ENCODE results near the gene SLC13A4.
A peak's percentile ranks its signal among the peaks of the same experiment; 100 is the strongest.

Gene SLC13A4

DNA sequence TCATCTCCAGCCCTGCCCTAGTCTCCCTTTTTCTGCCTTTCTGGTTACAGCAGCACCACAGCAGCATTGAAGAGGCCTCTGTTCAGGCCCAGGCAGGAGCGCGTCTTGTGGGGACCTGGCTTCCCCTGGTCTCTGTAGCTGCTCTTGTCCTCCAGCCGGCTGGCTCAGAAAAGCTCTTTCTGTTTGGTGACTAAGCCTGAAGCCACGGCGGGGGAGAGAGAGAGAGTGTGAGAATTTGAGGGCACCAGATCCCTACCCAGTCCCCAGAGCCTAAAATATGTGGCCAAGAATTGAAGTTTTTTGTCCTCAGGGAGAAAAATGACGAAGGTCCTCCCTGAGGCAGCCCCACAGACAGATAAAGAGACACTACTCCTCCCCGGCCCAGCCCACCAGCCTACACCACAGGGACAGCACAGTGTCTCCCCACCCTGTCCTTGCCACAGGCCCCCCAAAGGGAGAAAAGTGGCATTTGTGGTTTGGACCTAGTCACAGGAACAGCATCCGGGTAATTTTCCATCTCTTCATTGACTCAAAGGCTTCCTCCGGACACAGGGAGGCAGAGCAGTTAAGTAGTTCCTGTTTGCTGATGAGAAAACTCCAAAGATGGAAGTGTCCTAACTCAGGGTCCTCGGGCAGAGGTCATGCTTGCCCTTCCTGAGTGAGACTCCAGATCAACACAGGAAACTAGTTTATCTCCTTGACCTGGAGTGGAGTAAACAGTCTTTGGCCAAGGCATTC is 33.9 kb upstream of the SLC13A4 start:
- Histone ChIP-seq H3K27me3 (replicated peaks in 2 of 5; ENCODE audit: control insufficient read depth in 4 of 5, insufficient read depth in 5 of 5, low read length in 4 of 5) (peaks cover 0 to 5% (median under 1%) of the 10 kb centered on the region in 5 experiments), H3K4me3 (ENCODE audit: control insufficient read depth in 1 of 7, extremely low read depth in 1 of 7, insufficient read depth in 4 of 7, low read depth in 2 of 7, low read length in 6 of 7) (no peak overlapping the region), H3K4me1 (ENCODE audit: control extremely low read depth in 1 of 4, control insufficient read depth in 4 of 4, insufficient read depth in 4 of 4, low read length in 3 of 4) (peaks cover 0 to 4% (median 3%) of the 10 kb centered on the region in 4 experiments), H3K9me3 (ENCODE audit: control extremely low read depth in 1 of 5, control insufficient read depth in 4 of 5, insufficient read depth in 2 of 5, low read depth in 1 of 5, low read length in 4 of 5) (peaks cover 0 to 2% (median 0%) of the 10 kb centered on the region in 5 experiments), H3K36me3 (ENCODE audit: control insufficient read depth in 4 of 4, insufficient read depth in 4 of 4, low read length in 3 of 4) (no peaks in the 10 kb centered on the region), H3K27ac (ENCODE audit: insufficient read depth in 1 of 2, low read depth in 1 of 2, low read length in 2 of 2, poor library complexity in 1 of 2, severe bottlenecking in 2 of 2) (no peak overlapping the region)
- CTCF ChIA-PET = interaction anchor here (0.6 kb wide), 1 partner anchor 74 kb away, joined by 4 read pairs; no protein-coding TSS in a partner anchor
- peak in 2 of 3 donors; percentile 31 to 34 for DNase-seq
- POLR2A ChIA-PET = no interaction called here
- WGBS (ENCODE audit: insufficient coverage) = 74% methylated on average over 4 of the region's 10 CpGs

GRCh38 chr7:135759532-135759931 is 31.5 kb upstream of the SLC13A4 start:
- no peaks in the 10 kb centered on the region for H3K27me3 ChIP-seq (replicated peaks in 2 of 5; ENCODE audit: control insufficient read depth in 4 of 5, insufficient read depth in 5 of 5, low read length in 4 of 5)
- WGBS (ENCODE audit: insufficient coverage) = 100% methylated on average over 2 of the region's 4 CpGs
- H3K4me1 ChIP-seq (ENCODE audit: control extremely low read depth in 1 of 4, control insufficient read depth in 4 of 4, insufficient read depth in 4 of 4, low read length in 3 of 4) = peaks cover 0 to 5% (median 3%) of the 10 kb centered on the region in 4 experiments
- H3K9me3 ChIP-seq (ENCODE audit: control extremely low read depth in 1 of 5, control insufficient read depth in 4 of 5, insufficient read depth in 2 of 5, low read depth in 1 of 5, low read length in 4 of 5) = peaks cover 0 to 2% (median 0%) of the 10 kb centered on the region in 5 experiments
- DNase-seq = no peak
- no peaks in the 10 kb centered on the region for H3K36me3 ChIP-seq (ENCODE audit: control insufficient read depth in 4 of 4, insufficient read depth in 4 of 4, low read length in 3 of 4)
- POLR2A ChIA-PET = no interaction called here
- CTCF ChIA-PET = no interaction called here
- H3K27ac ChIP-seq (ENCODE audit: insufficient read depth in 1 of 2, low read depth in 1 of 2, low read length in 2 of 2, poor library complexity in 1 of 2, severe bottlenecking in 2 of 2) = no peak overlapping the region
- no peak overlapping the region for H3K4me3 ChIP-seq (ENCODE audit: control insufficient read depth in 1 of 7, extremely low read depth in 1 of 7, insufficient read depth in 4 of 7, low read depth in 2 of 7, low read length in 6 of 7)

DNA sequence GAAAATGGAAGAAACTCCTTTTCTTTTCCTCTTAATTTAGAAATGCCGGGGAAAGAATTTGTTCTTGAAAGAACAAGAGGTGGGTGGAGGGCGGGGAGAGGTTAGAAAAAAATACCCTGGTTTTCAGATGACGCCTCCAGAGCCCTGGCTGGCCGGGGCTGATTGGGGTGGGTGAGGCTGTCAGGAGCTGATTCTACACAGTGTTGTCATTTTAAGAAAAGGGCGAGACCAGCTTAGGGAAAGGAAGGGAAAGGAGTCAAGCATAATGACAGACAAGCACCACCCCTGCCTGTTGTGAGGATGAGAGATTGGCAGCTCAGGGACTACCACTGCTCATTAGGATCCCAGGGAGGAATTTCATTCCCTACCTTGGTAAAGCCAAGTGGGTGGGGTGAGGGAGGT is 30.5 kb upstream of the SLC13A4 start:
- H3K4me3 ChIP-seq (ENCODE audit: control insufficient read depth in 1 of 7, extremely low read depth in 1 of 7, insufficient read depth in 4 of 7, low read depth in 2 of 7, low read length in 6 of 7) = no peak overlapping the region
- POLR2A ChIA-PET = no interaction called here
- 98% methylated on average over 5 of the region's 5 CpGs for WGBS (ENCODE audit: insufficient coverage)

GRCh38 chr7:135757719-135758411 is 29.9 kb upstream of the SLC13A4 start:
- no peak overlapping the region for H3K4me3 ChIP-seq (ENCODE audit: control insufficient read depth in 1 of 7, extremely low read depth in 1 of 7, insufficient read depth in 4 of 7, low read depth in 2 of 7, low read length in 6 of 7)
- H3K27ac ChIP-seq (ENCODE audit: insufficient read depth in 1 of 2, low read depth in 1 of 2, low read length in 2 of 2, poor library complexity in 1 of 2, severe bottlenecking in 2 of 2) = no peak overlapping the region
- CTCF ChIA-PET = no interaction called here
- WGBS (ENCODE audit: insufficient coverage) = 83% methylated on average over 6 of the region's 8 CpGs
- no peaks in the 10 kb centered on the region for H3K27me3 ChIP-seq (replicated peaks in 2 of 5; ENCODE audit: control insufficient read depth in 4 of 5, insufficient read depth in 5 of 5, low read length in 4 of 5)
- POLR2A ChIA-PET = no interaction called here
- peaks cover 0 to 2% (median 0%) of the 10 kb centered on the region in 5 experiments for H3K9me3 ChIP-seq (ENCODE audit: control extremely low read depth in 1 of 5, control insufficient read depth in 4 of 5, insufficient read depth in 2 of 5, low read depth in 1 of 5, low read length in 4 of 5)
- H3K36me3 ChIP-seq (ENCODE audit: control insufficient read depth in 4 of 4, insufficient read depth in 4 of 4, low read length in 3 of 4) = no peaks in the 10 kb centered on the region
- peaks cover 0 to 5% (median 3%) of the 10 kb centered on the region in 4 experiments for H3K4me1 ChIP-seq (ENCODE audit: control extremely low read depth in 1 of 4, control insufficient read depth in 4 of 4, insufficient read depth in 4 of 4, low read length in 3 of 4)
- no peak for DNase-seq

More for the DNA sequence above, 30.5 kb upstream of the SLC13A4 start:
- CTCF ChIA-PET = no interaction called here
- no peaks in the 10 kb centered on the region for H3K27me3 ChIP-seq (replicated peaks in 2 of 5; ENCODE audit: control insufficient read depth in 4 of 5, insufficient read depth in 5 of 5, low read length in 4 of 5)
- peaks cover 0 to 2% (median 0%) of the 10 kb centered on the region in 5 experiments for H3K9me3 ChIP-seq (ENCODE audit: control extremely low read depth in 1 of 5, control insufficient read depth in 4 of 5, insufficient read depth in 2 of 5, low read depth in 1 of 5, low read length in 4 of 5)
- no peaks in the 10 kb centered on the region for H3K36me3 ChIP-seq (ENCODE audit: control insufficient read depth in 4 of 4, insufficient read depth in 4 of 4, low read length in 3 of 4)
- H3K4me1 ChIP-seq (ENCODE audit: control extremely low read depth in 1 of 4, control insufficient read depth in 4 of 4, insufficient read depth in 4 of 4, low read length in 3 of 4) = peaks cover 0 to 5% (median 3%) of the 10 kb centered on the region in 4 experiments
- H3K27ac ChIP-seq (ENCODE audit: insufficient read depth in 1 of 2, low read depth in 1 of 2, low read length in 2 of 2, poor library complexity in 1 of 2, severe bottlenecking in 2 of 2) = no peak overlapping the region
- no peak for DNase-seq

DNA sequence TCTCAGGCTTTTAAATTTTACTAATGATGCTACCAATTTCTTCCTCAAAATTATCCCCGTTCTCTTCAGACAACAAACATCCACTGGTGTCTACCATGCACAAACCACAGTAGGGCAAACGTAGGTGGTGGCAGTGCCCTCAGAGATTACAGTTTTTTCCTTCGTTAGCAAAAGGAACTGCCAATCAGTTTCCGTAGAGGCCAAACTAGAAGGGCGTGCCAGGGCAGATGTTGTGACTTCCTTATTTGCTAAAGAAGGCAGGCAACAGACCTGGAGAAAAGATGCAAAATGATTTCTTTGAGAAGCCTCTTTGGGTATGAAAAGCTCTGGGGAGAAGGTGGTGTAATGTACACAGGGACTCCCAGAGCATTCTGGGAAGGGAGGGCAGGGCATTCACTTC is 28.2 kb upstream of the SLC13A4 start:
- WGBS (ENCODE audit: insufficient coverage) = 3% methylated on average over 4 of the region's 5 CpGs
- peaks cover 0 to 2% (median 0%) of the 10 kb centered on the region in 5 experiments for H3K9me3 ChIP-seq (ENCODE audit: control extremely low read depth in 1 of 5, control insufficient read depth in 4 of 5, insufficient read depth in 2 of 5, low read depth in 1 of 5, low read length in 4 of 5)
- no peaks in the 10 kb centered on the region for H3K27me3 ChIP-seq (replicated peaks in 2 of 5; ENCODE audit: control insufficient read depth in 4 of 5, insufficient read depth in 5 of 5, low read length in 4 of 5)
- no peak overlapping the region for H3K4me3 ChIP-seq (ENCODE audit: control insufficient read depth in 1 of 7, extremely low read depth in 1 of 7, insufficient read depth in 4 of 7, low read depth in 2 of 7, low read length in 6 of 7)
- ChIA-PET CTCF (no interaction called here), POLR2A (no interaction called here)
- no peaks in the 10 kb centered on the region for H3K36me3 ChIP-seq (ENCODE audit: control insufficient read depth in 4 of 4, insufficient read depth in 4 of 4, low read length in 3 of 4)
- DNase-seq = peak; percentile 7 to 74 (median 61)
- no peak overlapping the region for H3K27ac ChIP-seq (ENCODE audit: insufficient read depth in 1 of 2, low read depth in 1 of 2, low read length in 2 of 2, poor library complexity in 1 of 2, severe bottlenecking in 2 of 2)
- H3K4me1 ChIP-seq (ENCODE audit: control extremely low read depth in 1 of 4, control insufficient read depth in 4 of 4, insufficient read depth in 4 of 4, low read length in 3 of 4) = peaks cover 0 to 2% (median 0%) of the 10 kb centered on the region in 4 experiments

- ChIA-PET CTCF (interaction anchor here (1.7 kb wide), 1 partner anchor 14 kb away, joined by 3 read pairs; no protein-coding TSS in a partner anchor), POLR2A (no interaction called here)
- Histone ChIP-seq H3K4me1 (ENCODE audit: control extremely low read depth in 1 of 4, control insufficient read depth in 4 of 4, insufficient read depth in 4 of 4, low read length in 3 of 4) (peaks cover 0 to 2% (median 0%) of the 10 kb centered on the region in 4 experiments), H3K4me3 (ENCODE audit: control insufficient read depth in 1 of 7, extremely low read depth in 1 of 7, insufficient read depth in 4 of 7, low read depth in 2 of 7, low read length in 6 of 7) (no peak overlapping the region), H3K27ac (ENCODE audit: insufficient read depth in 1 of 2, low read depth in 1 of 2, low read length in 2 of 2, poor library complexity in 1 of 2, severe bottlenecking in 2 of 2) (no peak overlapping the region), H3K36me3 (ENCODE audit: control insufficient read depth in 4 of 4, insufficient read depth in 4 of 4, low read length in 3 of 4) (no peaks in the 10 kb centered on the region), H3K27me3 (replicated peaks in 2 of 5; ENCODE audit: control insufficient read depth in 4 of 5, insufficient read depth in 5 of 5, low read length in 4 of 5) (no peaks in the 10 kb centered on the region), H3K9me3 (ENCODE audit: control extremely low read depth in 1 of 5, control insufficient read depth in 4 of 5, insufficient read depth in 2 of 5, low read depth in 1 of 5, low read length in 4 of 5) (peaks cover 0 to 2% (median 0%) of the 10 kb centered on the region in 5 experiments)
- no peak for DNase-seq
- WGBS (ENCODE audit: insufficient coverage) = over 99% methylated on average over 10 of the region's 11 CpGs
Measured at GRCh38 chr7:135755351-135755753, 27.4 kb upstream of the SLC13A4 start.

Measured in common myeloid progenitor, CD34-positive (primary cell).